ENCODE measurements around the gene IFNA4.
"Not testable (repeated sequence)": the region's sequence is repeated elsewhere in the genome, so short reads cannot be mapped to it uniquely, and the experiment has no call there.

IFNA4 gene

DNA sequence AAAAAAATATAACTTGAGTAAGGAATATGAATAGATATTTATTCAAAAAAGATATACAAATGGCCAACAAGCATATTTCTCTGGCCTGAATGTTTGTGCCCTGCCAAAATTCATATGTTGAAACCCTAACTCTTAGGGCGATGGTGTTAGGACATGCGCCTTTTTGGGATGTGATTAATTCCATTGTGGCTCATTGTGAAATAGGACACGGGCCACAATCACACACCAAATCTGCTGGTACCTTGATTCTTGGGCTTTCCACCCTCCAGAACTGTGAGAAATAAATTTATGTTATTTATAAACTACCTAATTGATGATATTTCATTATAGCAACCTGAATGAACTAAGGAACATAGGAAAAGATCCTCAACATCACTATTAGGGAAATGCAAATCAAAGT, 15.2 kb downstream of the IFNA4 start:
- POLR2A ChIA-PET (ENCODE audit: low non-redundant PET), result no interaction called here
- CTCF ChIA-PET, result no interaction called here
- TF ChIP-seq, protein P1, sequence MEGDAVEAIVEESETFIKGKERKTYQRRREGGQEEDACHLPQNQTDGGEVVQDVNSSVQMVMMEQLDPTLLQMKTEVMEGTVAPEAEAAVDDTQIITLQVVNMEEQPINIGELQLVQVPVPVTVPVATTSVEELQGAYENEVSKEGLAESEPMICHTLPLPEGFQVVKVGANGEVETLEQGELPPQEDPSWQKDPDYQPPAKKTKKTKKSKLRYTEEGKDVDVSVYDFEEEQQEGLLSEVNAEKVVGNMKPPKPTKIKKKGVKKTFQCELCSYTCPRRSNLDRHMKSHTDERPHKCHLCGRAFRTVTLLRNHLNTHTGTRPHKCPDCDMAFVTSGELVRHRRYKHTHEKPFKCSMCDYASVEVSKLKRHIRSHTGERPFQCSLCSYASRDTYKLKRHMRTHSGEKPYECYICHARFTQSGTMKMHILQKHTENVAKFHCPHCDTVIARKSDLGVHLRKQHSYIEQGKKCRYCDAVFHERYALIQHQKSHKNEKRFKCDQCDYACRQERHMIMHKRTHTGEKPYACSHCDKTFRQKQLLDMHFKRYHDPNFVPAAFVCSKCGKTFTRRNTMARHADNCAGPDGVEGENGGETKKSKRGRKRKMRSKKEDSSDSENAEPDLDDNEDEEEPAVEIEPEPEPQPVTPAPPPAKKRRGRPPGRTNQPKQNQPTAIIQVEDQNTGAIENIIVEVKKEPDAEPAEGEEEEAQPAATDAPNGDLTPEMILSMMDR (conservative IDR thresholded peaks at IDR 0.05; ENCODE audit: low read depth), result no peak
- DNase-seq (ENCODE audit: low spot score), result no peak
- H3K27ac ChIP-seq, result no peak overlapping the region

DNA sequence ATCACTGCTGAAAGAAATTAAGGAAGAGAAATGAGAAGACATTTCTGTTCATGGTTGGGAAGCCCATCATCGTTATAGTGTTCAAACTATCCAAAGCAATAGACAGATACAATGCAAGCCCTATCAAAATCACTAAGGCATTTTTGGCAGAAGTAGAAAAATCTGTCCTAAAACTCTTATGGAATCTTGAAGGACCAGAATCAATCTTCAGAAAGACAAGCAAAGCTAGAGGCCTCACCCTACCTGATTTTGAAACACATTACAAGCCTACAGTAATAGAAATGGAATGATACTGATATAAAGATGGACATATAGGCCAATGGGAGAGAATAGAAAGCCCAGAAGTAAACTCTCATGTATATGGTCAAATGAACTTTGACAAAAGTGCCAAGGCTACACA, 16.0 kb downstream of the IFNA4 start:
- ChIA-PET CTCF (no interaction called here), POLR2A (ENCODE audit: low non-redundant PET) (no interaction called here)
- TF ChIP-seq, protein P1 (conservative IDR thresholded peaks at IDR 0.05; ENCODE audit: low read depth), result no peak
- no peak overlapping the region for H3K27ac ChIP-seq
- DNase-seq (ENCODE audit: low spot score), result no peak

DNA sequence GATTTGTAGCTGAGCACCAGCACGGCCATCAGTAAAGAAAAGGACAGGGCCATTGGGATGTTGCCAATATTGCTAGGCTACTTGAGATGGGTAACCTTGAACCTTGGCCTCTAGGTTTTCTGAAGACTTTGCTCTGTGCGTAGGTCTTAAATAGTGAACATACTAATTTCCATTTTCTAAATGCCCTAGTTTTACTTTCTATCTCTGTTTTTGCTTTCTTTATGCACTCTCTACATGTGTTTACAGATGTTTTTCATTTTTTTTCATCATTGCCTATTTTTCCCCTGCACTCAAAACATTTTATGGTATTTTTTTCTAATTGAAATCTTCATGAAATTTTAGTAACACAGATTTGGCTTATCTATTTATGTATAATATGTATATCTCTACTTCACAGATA, 20.8 kb downstream of the IFNA4 start, which contains the start of gene IFNA21:
IFNA21 (minus strand) TSS at position 101 of the 400 bp plus-strand sequence; CDS start at position 53, 48 bp downstream.
- CTCF ChIA-PET; DNase-seq (ENCODE audit: low spot score); H3K27ac ChIP-seq; POLR2A ChIA-PET (ENCODE audit: low non-redundant PET): not testable (repeated sequence)

DNA sequence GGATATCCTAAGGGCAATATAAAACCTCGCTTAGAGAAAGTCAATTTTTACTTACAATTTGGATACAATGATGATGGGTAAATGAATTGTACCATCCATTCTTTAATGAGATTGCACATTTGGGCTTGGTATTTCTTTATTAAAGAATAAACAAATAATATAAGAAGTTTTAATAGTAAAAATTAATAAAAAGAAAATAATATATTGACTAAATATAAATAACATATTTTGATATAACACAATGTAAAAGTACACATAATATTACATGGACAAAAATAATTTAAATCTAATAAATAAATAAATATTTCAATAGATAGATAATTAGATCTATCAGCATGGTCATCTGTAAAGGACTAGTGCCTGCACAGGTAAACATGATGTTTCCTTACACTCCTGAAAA, 21.9 kb downstream of the IFNA4 start:
- TF ChIP-seq, protein P1 (conservative IDR thresholded peaks at IDR 0.05; ENCODE audit: low read depth), result no peak; the same call in 1 of the 2 replicates
- CTCF ChIA-PET, result no interaction called here
- H3K27ac ChIP-seq, result no peak overlapping the region
- DNase-seq (ENCODE audit: low spot score), result no peak
- POLR2A ChIA-PET (ENCODE audit: low non-redundant PET), result no interaction called here

DNA sequence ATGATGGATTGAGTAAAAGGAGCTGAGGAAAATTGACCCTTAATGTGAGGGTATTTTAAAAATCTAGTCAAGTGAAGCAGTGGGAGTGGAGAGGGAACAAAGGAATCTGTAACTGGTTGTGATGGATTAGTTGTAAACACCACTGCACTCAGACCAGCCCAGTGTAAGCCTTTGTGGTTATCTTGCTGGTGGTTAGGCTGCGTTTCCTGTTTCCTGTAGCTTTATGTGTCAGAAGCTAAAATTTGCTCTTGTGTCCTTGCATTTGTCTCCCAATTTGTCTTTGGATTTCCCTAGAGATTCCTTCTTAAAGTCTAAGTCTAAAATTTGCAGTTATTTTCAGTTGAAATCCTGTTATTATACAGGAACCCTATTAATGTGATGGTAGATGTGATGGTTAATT, 27.2 kb downstream of the IFNA4 start:
- DNase-seq (ENCODE audit: low spot score), result no peak
- POLR2A ChIA-PET (ENCODE audit: low non-redundant PET), result no interaction called here
- no peak overlapping the region for H3K27ac ChIP-seq
- CTCF ChIA-PET, result no interaction called here
- TF ChIP-seq, protein P1 (conservative IDR thresholded peaks at IDR 0.05; ENCODE audit: low read depth), result no peak

DNA sequence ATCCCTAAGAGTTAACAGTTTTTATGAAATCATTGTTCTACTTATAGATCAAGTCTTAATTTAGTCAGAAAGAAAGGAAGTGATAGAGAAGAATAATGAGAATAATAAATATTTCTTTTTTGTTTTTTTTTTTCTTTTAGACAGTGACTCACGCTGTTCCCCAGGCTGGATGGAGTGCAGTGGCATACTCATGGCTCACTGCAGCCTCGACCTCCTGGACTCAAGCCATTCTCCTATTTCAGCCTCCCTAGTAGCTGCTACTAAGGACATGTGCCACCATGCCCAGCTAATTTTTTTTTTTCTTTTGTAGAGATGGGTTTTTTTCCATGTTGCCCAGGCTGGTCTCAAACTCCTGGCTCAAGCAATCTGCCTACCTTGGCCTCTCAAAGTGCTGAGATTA, 31.9 kb downstream of the IFNA4 start:
- CTCF ChIA-PET, result interaction anchor here (0.6 kb wide), 1 partner anchor 39 kb away, joined by 3 read pairs; no protein-coding TSS in a partner anchor
- no peak overlapping the region for H3K27ac ChIP-seq
- POLR2A ChIA-PET (ENCODE audit: low non-redundant PET), result no interaction called here
- TF ChIP-seq, protein P1 (conservative IDR thresholded peaks at IDR 0.05; ENCODE audit: low read depth), result no peak
- no peak for DNase-seq (ENCODE audit: low spot score)

DNA sequence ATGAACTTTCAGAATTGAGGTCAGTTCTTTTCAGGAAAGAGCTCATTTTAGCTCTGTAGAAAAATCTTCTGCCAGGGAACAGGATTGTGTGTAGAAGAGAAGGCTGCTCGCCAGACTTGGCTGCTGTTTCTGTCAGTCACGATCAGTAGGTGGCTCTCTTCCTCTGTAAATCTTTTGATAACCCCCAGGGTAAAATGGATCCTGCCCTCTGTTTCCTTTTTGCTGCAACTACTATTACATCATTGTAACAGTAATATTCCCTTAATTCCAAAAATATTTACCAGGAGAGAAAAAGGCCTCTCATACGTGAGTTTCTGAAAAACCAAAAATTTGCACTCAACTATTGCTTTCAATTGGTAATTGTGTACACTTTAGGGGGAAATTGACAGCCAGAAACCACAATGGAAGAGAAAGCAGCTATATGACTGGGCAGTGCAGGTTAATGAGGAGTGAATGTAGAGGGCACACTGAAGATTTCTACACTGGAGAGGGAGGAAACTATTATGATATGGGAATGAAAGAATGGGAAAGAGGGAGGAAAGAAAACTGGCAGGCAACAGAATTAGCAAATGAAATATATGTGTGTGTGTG, 33.3 kb downstream of the IFNA4 start:
- CTCF ChIA-PET, result interaction anchor here (0.6 kb wide), 1 partner anchor 515 kb away, joined by 6 read pairs; no protein-coding TSS in a partner anchor
- no peak overlapping the region for H3K27ac ChIP-seq
- TF ChIP-seq, protein P1 (conservative IDR thresholded peaks at IDR 0.05; ENCODE audit: low read depth), result peak; percentile 25; the same call in 1 of the 2 replicates
- POLR2A ChIA-PET (ENCODE audit: low non-redundant PET), result no interaction called here
- peak; percentile 45 for DNase-seq (ENCODE audit: low spot score)
